A549 treated with DMSO at 1 μM for 4 hours (cell line): ENCODE results near the gene GOSR2. TPM values are rescaled to one million over a fixed set of nuclear protein-coding genes. Genes with fewer than 3 reads are reported as not detected.

Experiments
- total RNA-seq: library from RNA; stranded (reverse); fragments of 200-300 nt; extraction: Qiagen RNA extraction; gene quantifications from 5 replicates; pipeline ENCODE4 v1.2.3, GENCODE V29; 2022; ENCODE audit warnings: low read depth

Gene GOSR2
- total RNA-seq, result 31.4 to 43.7 TPM (median 42.9 TPM) in 5 replicates

DNA sequence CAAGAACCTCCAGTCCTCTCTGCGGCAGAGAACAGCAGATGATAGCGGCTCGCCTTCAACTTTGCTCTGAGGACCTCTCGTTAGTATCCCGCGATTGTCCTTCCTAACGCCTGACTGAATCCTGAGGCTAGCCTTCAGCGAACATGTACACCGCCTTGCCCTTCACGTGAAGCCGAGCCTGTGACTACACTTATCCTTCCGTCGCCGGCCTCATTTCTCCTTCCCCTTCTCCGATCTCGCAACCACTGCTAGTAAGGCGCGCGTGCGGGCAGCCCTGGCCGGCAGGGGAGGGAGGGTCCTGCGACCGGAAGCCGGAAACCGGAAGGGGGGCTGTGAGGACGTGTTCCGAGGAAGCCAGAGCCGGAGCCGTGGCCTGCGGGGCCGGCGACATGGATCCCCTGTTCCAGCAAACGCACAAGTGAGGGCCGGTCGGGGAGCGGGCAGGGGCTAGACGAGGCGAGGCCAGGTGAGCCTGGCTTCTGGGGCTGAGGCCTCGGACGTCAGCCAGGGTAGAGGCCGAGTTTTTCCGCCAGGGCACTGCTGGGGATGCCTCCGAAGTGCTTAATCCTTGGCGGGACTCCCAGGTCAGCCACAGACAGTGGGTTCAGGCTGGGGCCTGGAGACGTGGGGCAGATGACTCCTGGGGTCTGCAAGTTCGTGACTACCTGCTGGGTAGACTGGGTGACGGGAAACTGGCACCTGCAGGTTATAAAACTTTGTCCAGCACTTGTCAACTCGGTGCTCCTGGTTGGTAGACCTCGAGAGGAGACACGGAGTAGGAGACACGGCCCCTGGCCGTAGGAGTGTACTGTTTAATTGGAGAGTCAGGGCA lies at the start of gene GOSR2:
GOSR2 (plus strand) TSS at position 357 of the 832 bp plus-strand sequence; CDS start at position 390, 33 bp downstream.

DNA sequence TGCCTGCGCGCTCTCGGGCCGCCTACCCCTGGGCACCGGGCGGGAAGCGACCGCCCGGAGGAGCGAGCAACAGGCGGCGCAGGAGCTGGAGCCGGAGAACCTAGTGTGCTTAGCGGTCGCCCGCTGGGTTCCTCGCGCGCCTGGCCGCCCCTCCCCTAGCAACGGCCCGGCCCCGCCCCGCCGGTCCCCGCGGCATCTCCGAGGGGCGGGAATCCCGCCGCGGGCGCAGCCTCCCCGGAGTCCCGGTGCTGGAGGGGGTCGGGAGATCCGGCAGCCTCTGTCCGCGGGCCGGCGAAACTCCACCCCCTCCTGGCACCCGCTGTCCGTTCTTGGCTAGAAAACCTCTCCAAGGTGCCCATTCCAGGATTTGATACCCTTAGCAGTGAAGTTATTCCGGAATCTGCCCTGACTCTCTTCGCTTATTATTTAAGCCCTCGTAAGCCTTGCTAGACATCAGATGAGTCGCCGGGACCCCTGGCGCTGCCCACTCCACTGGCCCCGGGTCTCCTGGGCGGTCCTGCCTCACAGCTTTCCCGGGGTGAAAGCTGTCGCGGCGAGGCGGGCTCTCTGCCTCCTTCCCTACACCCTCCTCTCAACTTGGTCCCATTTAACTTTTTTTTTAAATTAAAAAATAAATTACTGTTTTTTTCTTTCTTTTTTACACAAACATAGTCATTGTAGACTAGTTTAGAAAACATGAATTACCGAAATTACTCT lies 56.3 kb downstream of the GOSR2 start, which contains the start of gene RPRML:
RPRML (minus strand) TSS at position 107 of the 717 bp plus-strand sequence. CDS start 246 bp downstream, outside the sequence.

Other genes with a start within 250 kb of the GOSR2 start
- gene WNT3, start 104.5 kb upstream of the GOSR2 start, total RNA-seq, result 4.3 to 6.4 TPM (median 5.9 TPM) in 5 replicates
- gene WNT9B, start 71.6 kb upstream of the GOSR2 start, total RNA-seq, result not detected in 5 replicates
- 0.33 to 0.69 TPM (median 0.57 TPM) in 5 replicates for gene RPRML, start 56.1 kb downstream of the GOSR2 start, total RNA-seq